ENCODE results near the gene MYO16. TPM values are rescaled to one million over a fixed set of nuclear protein-coding genes. Genes with fewer than 3 reads are reported as not detected.

MYO16 gene
- polyA plus RNA-seq, 1 donor from 2014 or later = 2.5 TPM

- no peaks in the 10 kb centered on the region for H3K36me3 ChIP-seq (ENCODE audit: insufficient read depth, low read length)
- no peaks in the 10 kb centered on the region for H3K27me3 ChIP-seq (ENCODE audit: insufficient read depth, low read depth, low read length)
- no peak overlapping the region for H3K4me2 ChIP-seq (ENCODE audit: low read length)
- no peak overlapping the region for H3K27ac ChIP-seq (ENCODE audit: low read length)
- TF ChIP-seq TAF1 (IDR thresholded peaks at IDR 0.05; ENCODE audit: low read depth) (no peak), EP300 (conservative IDR thresholded peaks at IDR 0.05; ENCODE audit: poor library complexity, severe bottlenecking) (no peak), CTCF (IDR thresholded peaks at IDR 0.05; ENCODE audit: poor library complexity, severe bottlenecking) (no peak), SMC3 (conservative IDR thresholded peaks at IDR 0.05; ENCODE audit: poor library complexity) (no peak), REST (IDR thresholded peaks at IDR 0.05; ENCODE audit: borderline replicate concordance) (no peak), RAD21 (conservative IDR thresholded peaks at IDR 0.05) (no peak), EZH2 (IDR thresholded peaks at IDR 0.05; ENCODE audit: borderline replicate concordance, insufficient read depth, low read length, poor library complexity, severe bottlenecking) (no peak), POLR2AphosphoS5 (IDR thresholded peaks at IDR 0.05) (no peak), MXI1 (conservative IDR thresholded peaks at IDR 0.05; ENCODE audit: poor library complexity, severe bottlenecking) (no peak)
- H4K20me1 ChIP-seq (ENCODE audit: insufficient read depth) = no peaks in the 10 kb centered on the region
- no peak overlapping the region for H2AFZ ChIP-seq (ENCODE audit: low read depth, low read length)
- no peak overlapping the region for H3K4me3 ChIP-seq (ENCODE audit: low read length)
- H3K9me3 ChIP-seq (ENCODE audit: low read length) = no peaks in the 10 kb centered on the region
- H3K79me2 ChIP-seq (replicated peaks; ENCODE audit: insufficient read depth, low read length) = no peaks in the 10 kb centered on the region
- H3K9ac ChIP-seq (ENCODE audit: low read length) = no peak overlapping the region
- no peaks in the 10 kb centered on the region for H3F3A ChIP-seq (ENCODE audit: insufficient read depth, low read length, poor library complexity, severe bottlenecking)
- H3K9me2 ChIP-seq (ENCODE audit: insufficient read depth, low read length) = no peaks in the 10 kb centered on the region
Measured at GRCh38 chr13:109255141-109255856, 625.9 kb downstream of the MYO16 start.

GRCh38 chr13:109256866-109257760, 627.7 kb downstream of the MYO16 start:
- no peak overlapping the region for H3K4me2 ChIP-seq (ENCODE audit: low read length)
- no peaks in the 10 kb centered on the region for H3K9me2 ChIP-seq (ENCODE audit: insufficient read depth, low read length)
- no peaks in the 10 kb centered on the region for H4K20me1 ChIP-seq (ENCODE audit: insufficient read depth)
- no peaks in the 10 kb centered on the region for H3F3A ChIP-seq (ENCODE audit: insufficient read depth, low read length, poor library complexity, severe bottlenecking)
- H2AFZ ChIP-seq (ENCODE audit: low read depth, low read length) = no peak overlapping the region
- TF ChIP-seq CTCF (IDR thresholded peaks at IDR 0.05; ENCODE audit: poor library complexity, severe bottlenecking) (no peak), MXI1 (conservative IDR thresholded peaks at IDR 0.05; ENCODE audit: poor library complexity, severe bottlenecking) (no peak), SMC3 (conservative IDR thresholded peaks at IDR 0.05; ENCODE audit: poor library complexity) (no peak), TAF1 (IDR thresholded peaks at IDR 0.05; ENCODE audit: low read depth) (no peak), POLR2AphosphoS5 (IDR thresholded peaks at IDR 0.05) (no peak), RAD21 (conservative IDR thresholded peaks at IDR 0.05) (no peak), EP300 (conservative IDR thresholded peaks at IDR 0.05; ENCODE audit: poor library complexity, severe bottlenecking) (no peak)
- no peaks in the 10 kb centered on the region for H3K79me2 ChIP-seq (replicated peaks; ENCODE audit: insufficient read depth, low read length)
- H3K9me3 ChIP-seq (ENCODE audit: low read length) = no peaks in the 10 kb centered on the region
- no peaks in the 10 kb centered on the region for H3K27me3 ChIP-seq (ENCODE audit: insufficient read depth, low read depth, low read length)
- no peak overlapping the region for H3K9ac ChIP-seq (ENCODE audit: low read length)
- no peak overlapping the region for H3K4me3 ChIP-seq (ENCODE audit: low read length)
- no peak overlapping the region for H3K27ac ChIP-seq (ENCODE audit: low read length)
- H3K36me3 ChIP-seq (ENCODE audit: insufficient read depth, low read length) = no peaks in the 10 kb centered on the region

All from neural cell (in vitro differentiated cells).